ENCODE measurements around the gene TEDC1. TPM values are rescaled to one million over a fixed set of nuclear protein-coding genes. Genes with fewer than 3 reads are reported as not detected.

TEDC1 gene
- total RNA-seq, 1 experiment from 2014 or later = 30.3 TPM

GRCh38 chr14:105445901-105446845, 44.9 kb upstream of the TEDC1 start:
- peaks cover 1% of the 10 kb centered on the region for H3K36me3 ChIP-seq (ENCODE audit: control insufficient read depth, insufficient read depth, low read length)
- no peaks in the 10 kb centered on the region for H3K4me1 ChIP-seq
- no peaks in the 10 kb centered on the region for H3K9me3 ChIP-seq
- no TSS peak for BruUV-seq (replicated peaks)
- TF ChIP-seq CTCF (IDR thresholded peaks at IDR 0.05; ENCODE audit: insufficient read depth in 1 of 2, low read depth in 1 of 2, low read length in 1 of 2, severe bottlenecking in 1 of 2, unreplicated experiment in 1 of 2) = no peak
- no peak overlapping the region for H3K4me3 ChIP-seq (ENCODE audit: low read depth, low read length)
- no peak for DNase-seq
- H3K36me3 Mint-ChIP-seq (ENCODE audit: insufficient read depth, unreplicated experiment) = peaks cover 26% of the 10 kb centered on the region
- H3K27ac Mint-ChIP-seq (ENCODE audit: unreplicated experiment) = no peak overlapping the region
- no peaks in the 10 kb centered on the region for H3K4me1 Mint-ChIP-seq (ENCODE audit: low read depth, unreplicated experiment)
- H3K9me3 Mint-ChIP-seq (ENCODE audit: unreplicated experiment) = no peaks in the 10 kb centered on the region
- ChIA-PET CTCF (no interaction called here), POLR2A (no interaction called here)
- intact Hi-C loops (cut with micrococcal nuclease; ENCODE audit: unreplicated experiment) = no loop called here
- H3K27me3 ChIP-seq (replicated peaks; ENCODE audit: control insufficient read depth, insufficient read depth, low read length) = no peaks in the 10 kb centered on the region
- H3K27me3 Mint-ChIP-seq (ENCODE audit: insufficient read depth, unreplicated experiment) = no peaks in the 10 kb centered on the region
- H3K4me3 Mint-ChIP-seq (ENCODE audit: unreplicated experiment) = no peak overlapping the region

- Mint-ChIP-seq H3K4me1 (ENCODE audit: low read depth, unreplicated experiment) (no peaks in the 10 kb centered on the region), H3K27ac (ENCODE audit: unreplicated experiment) (no peak overlapping the region), H3K9me3 (ENCODE audit: unreplicated experiment) (no peaks in the 10 kb centered on the region), H3K27me3 (ENCODE audit: insufficient read depth, unreplicated experiment) (no peaks in the 10 kb centered on the region), H3K36me3 (ENCODE audit: insufficient read depth, unreplicated experiment) (peaks cover 29% of the 10 kb centered on the region), H3K4me3 (ENCODE audit: unreplicated experiment) (no peak overlapping the region)
- H3K27me3 ChIP-seq (replicated peaks; ENCODE audit: control insufficient read depth, insufficient read depth, low read length) = no peaks in the 10 kb centered on the region
- H3K9me3 ChIP-seq = no peaks in the 10 kb centered on the region
- no peaks in the 10 kb centered on the region for H3K4me1 ChIP-seq
- DNase-seq = no peak
- BruUV-seq (replicated peaks) = no TSS peak
- no peak for TF ChIP-seq CTCF (IDR thresholded peaks at IDR 0.05; ENCODE audit: insufficient read depth in 1 of 2, low read depth in 1 of 2, low read length in 1 of 2, severe bottlenecking in 1 of 2, unreplicated experiment in 1 of 2)
- POLR2A ChIA-PET = no interaction called here
- no peak overlapping the region for H3K4me3 ChIP-seq (ENCODE audit: low read depth, low read length)
- intact Hi-C loops (cut with micrococcal nuclease; ENCODE audit: unreplicated experiment) = no loop called here
- CTCF ChIA-PET = no interaction called here
- H3K36me3 ChIP-seq (ENCODE audit: control insufficient read depth, insufficient read depth, low read length) = peaks cover 1% of the 10 kb centered on the region
Observed at GRCh38 chr14:105446971-105447370, 44.1 kb upstream of the TEDC1 start.

- H3K9me3 Mint-ChIP-seq (ENCODE audit: unreplicated experiment) = no peaks in the 10 kb centered on the region
- peaks cover 3% of the 10 kb centered on the region for H3K36me3 ChIP-seq (ENCODE audit: control insufficient read depth, insufficient read depth, low read length)
- no peaks in the 10 kb centered on the region for H3K4me1 Mint-ChIP-seq (ENCODE audit: low read depth, unreplicated experiment)
- no peak overlapping the region for H3K4me3 ChIP-seq (ENCODE audit: low read depth, low read length)
- no TSS peak for BruUV-seq (replicated peaks)
- CTCF ChIA-PET = interaction anchor here (0.8 to 1.4 kb wide), 3 partner anchors 26 to 42 kb away, joined by 3 to 6 read pairs (median 4); no protein-coding TSS in a partner anchor
- H3K9me3 ChIP-seq = no peaks in the 10 kb centered on the region
- peaks cover 32% of the 10 kb centered on the region for H3K36me3 Mint-ChIP-seq (ENCODE audit: insufficient read depth, unreplicated experiment)
- no peaks in the 10 kb centered on the region for H3K27me3 Mint-ChIP-seq (ENCODE audit: insufficient read depth, unreplicated experiment)
- H3K4me1 ChIP-seq = no peaks in the 10 kb centered on the region
- no peak overlapping the region for H3K4me3 Mint-ChIP-seq (ENCODE audit: unreplicated experiment)
- intact Hi-C loops (cut with micrococcal nuclease; ENCODE audit: unreplicated experiment) = no loop called here
- no peak overlapping the region for H3K27ac Mint-ChIP-seq (ENCODE audit: unreplicated experiment)
- POLR2A ChIA-PET = no interaction called here
- TF ChIP-seq CTCF (IDR thresholded peaks at IDR 0.05; ENCODE audit: insufficient read depth in 1 of 2, low read depth in 1 of 2, low read length in 1 of 2, severe bottlenecking in 1 of 2, unreplicated experiment in 1 of 2) = no peak
- no peak for DNase-seq
- H3K27me3 ChIP-seq (replicated peaks; ENCODE audit: control insufficient read depth, insufficient read depth, low read length) = no peaks in the 10 kb centered on the region
Observed at GRCh38 chr14:105447651-105448640, 43.1 kb upstream of the TEDC1 start.

All from Caco-2 (cell line).